ENCODE data around the gene CFAP45.
"Not testable (repeated sequence)": the region's sequence is repeated elsewhere in the genome, so short reads cannot be mapped to it uniquely, and the experiment has no call there.

CFAP45 gene

GRCh38 chr1:159904036-159904435 is 4.1 kb upstream of the CFAP45 start:
- not testable (repeated sequence) for DNase-seq

- DNase-seq, result no peak
These were observed 2.6 kb upstream of the CFAP45 start for GRCh38 chr1:159902541-159902940.

GRCh38 chr1:159900755-159901360 is 893 bp upstream of the CFAP45 start:
- DNase-seq, result no peak

GRCh38 chr1:159899634-159900033 is 331 bp downstream of the CFAP45 start:
- DNase-seq, result not testable (repeated sequence)

- no peak for DNase-seq
These were observed 1.4 kb downstream of the CFAP45 start for GRCh38 chr1:159898527-159898926.

GRCh38 chr1:159897962-159898361 is 2.0 kb downstream of the CFAP45 start:
- DNase-seq, result no peak

GRCh38 chr1:159896546-159896930 is 3.4 kb downstream of the CFAP45 start:
- DNase-seq, result no peak

GRCh38 chr1:159895836-159896545 is 4.0 kb downstream of the CFAP45 start:
- DNase-seq, result no peak

- no peak for DNase-seq
These were observed 4.7 kb downstream of the CFAP45 start for GRCh38 chr1:159895286-159895685.

GRCh38 chr1:159892944-159893343 is 7.0 kb downstream of the CFAP45 start:
- DNase-seq, result no peak

GRCh38 chr1:159891275-159892157 is 8.4 kb downstream of the CFAP45 start:
- DNase-seq, result peak; percentile 82

- no peak for DNase-seq
These were observed 9.6 kb downstream of the CFAP45 start for GRCh38 chr1:159890390-159890789.

- peak; percentile 28 for DNase-seq
These were observed 10.1 kb downstream of the CFAP45 start for GRCh38 chr1:159889821-159890252.

- DNase-seq, result no peak
These were observed 10.8 kb downstream of the CFAP45 start for GRCh38 chr1:159889202-159889601.

- no peak for DNase-seq
These were observed 15.7 kb downstream of the CFAP45 start for GRCh38 chr1:159884296-159884695.

GRCh38 chr1:159883134-159883533 is 16.8 kb downstream of the CFAP45 start:
- no peak for DNase-seq

- no peak for DNase-seq
These were observed 17.5 kb downstream of the CFAP45 start for GRCh38 chr1:159882527-159882862.

GRCh38 chr1:159881622-159882526 is 18.1 kb downstream of the CFAP45 start:
- DNase-seq, result no peak

GRCh38 chr1:159880430-159880829 is 19.5 kb downstream of the CFAP45 start:
- DNase-seq, result no peak

GRCh38 chr1:159879977-159880376 is 20.0 kb downstream of the CFAP45 start:
- DNase-seq, result peak; percentile 23

- no peak for DNase-seq
These were observed 20.8 kb downstream of the CFAP45 start for GRCh38 chr1:159879136-159879535.

GRCh38 chr1:159877695-159878444 is 22.1 kb downstream of the CFAP45 start:
- no peak for DNase-seq
